ENCODE results near the gene DYNLT5.
"Not testable (repeated sequence)": the region's sequence is repeated elsewhere in the genome, so short reads cannot be mapped to it uniquely, and the experiment has no call there.

The DYNLT5 gene

DNA sequence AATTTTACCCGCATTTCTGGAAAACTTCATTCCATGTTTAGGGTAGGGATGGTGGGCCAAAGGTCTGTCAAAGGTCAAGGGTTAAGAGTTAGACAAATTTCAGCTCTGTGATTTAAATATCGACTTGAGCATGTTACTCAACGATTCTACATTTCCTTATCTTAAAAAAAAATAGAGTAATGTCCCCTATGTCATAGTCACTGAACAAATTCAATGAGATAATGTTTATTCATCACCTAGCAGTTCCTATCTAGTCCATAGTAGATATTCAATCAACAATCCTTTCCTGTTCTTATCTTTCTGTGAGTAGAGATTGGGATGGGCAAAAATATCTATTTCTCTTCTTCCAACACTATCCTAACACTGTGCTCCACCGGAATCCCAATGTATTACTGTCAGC is 1.1 kb upstream of the DYNLT5 start:
- no peak for DNase-seq

DNA sequence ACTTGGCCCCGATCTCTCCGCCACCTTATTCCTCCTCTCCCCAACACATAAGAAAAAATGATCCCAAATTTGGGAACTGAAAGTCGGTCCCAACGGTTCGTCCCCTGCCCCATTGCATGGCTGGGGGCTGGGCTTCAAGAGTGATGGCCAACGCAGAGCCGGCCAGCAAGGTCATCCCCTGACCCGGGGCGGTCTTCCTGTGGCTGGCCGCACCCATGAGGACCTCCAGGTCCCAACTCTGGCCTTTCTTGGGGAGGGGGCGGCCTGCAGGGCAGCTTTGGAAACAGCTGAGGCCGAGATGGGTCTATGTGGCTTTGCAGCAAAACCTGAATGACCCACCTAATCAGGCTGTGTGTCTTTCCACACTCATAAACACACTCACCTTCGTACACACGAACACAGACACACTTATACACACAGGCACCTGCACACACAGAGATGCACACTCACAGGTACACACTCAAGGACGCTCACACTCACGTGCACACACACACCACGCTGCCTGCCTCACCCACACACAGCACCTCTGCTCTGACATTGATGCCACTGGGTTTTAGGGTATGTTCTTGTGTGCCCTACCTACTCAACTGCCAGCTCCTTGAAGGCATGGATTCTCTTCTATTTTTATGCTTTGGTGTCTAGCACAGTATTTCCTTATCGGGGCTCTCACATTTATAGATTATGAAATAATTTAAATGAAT is 562 bp downstream of the DYNLT5 start:
- DNase-seq: no peak

DNA sequence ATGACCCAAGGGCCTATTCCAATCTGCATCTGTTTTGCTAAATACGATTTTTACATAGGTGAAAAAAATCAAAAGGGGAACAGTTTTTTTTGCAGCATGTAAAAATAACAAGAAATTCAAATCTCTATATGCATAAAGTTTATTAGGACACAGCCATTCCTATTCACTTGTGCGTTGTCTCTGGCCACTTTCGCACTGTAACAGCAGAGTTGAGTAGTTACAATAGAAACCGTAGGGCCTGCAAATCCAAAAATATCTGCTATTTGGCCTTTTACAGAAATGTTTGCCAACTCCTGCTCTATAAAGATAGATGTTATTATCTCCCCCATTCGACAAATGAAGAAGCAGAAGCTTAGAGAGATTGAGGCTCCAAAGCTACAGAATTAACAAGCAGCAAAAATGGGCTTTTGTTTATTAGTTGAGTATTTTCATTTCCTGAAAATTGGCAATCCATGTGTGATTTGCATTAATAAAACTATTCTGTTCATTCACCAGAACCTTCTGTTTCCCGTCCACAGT is 5.5 kb downstream of the DYNLT5 start:
- DNase-seq: no peak

DNA sequence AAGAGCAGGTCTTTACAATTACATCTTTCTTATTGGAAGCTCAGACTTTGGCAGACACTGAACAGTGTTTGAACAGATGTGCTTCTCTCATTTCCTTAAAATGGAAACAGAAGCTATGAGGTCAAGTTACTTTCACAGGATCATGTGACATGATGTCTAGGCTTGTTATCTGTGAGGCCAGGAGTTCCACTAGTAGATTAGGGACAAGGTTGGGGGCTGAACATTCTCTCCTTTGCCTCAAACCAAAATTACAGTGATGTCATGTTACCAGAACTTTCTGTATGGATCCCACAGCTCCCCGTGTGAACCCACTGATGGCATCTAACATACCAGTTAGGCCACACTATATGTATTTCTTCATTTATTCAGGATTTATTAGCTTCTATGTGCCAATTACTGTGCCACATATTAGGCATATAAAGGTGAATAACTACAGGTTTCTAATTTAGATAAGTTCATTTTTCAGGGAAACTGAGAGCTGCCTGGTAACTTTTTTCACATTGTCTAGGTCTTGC is 6.0 kb downstream of the DYNLT5 start:
- DNase-seq: no peak

DNA sequence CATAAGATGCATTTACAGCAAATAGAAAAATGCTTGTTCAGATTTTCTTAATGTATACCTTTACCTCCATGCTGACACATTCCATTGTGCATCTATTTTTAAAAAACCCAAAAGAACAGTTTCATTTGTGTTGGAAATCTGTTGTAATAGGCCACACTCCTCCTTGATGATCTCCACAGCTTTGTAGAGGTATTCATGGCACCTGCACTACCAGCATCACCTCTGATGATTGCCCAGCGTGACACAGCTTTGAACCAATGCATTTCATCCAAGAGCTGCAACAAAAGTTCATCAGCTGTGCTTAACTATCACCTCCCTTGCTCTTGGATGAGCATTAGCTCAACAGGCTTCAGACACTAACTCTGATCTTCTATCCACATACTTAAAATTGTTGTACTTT is 8.2 kb downstream of the DYNLT5 start:
- no peak for DNase-seq

DNA sequence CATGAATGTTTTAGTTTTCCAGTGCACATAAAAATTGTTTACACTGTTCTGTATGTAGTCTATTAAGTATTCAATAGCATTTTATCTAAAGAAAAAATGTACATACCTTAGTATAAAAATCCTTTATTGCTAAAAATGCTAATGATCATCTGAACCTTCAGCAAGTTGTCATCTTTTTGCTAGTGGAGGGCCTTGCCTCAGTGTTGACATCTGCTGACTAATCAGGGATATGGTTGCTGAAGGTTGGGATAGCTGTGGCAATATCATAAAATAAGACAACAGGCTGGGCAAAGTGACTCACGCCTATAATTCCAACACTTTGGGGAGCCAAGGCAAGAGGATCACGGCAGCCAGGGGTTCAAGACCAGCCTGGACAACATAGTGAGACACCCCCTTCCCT is 9.0 kb downstream of the DYNLT5 start:
- no peak for DNase-seq

DNA sequence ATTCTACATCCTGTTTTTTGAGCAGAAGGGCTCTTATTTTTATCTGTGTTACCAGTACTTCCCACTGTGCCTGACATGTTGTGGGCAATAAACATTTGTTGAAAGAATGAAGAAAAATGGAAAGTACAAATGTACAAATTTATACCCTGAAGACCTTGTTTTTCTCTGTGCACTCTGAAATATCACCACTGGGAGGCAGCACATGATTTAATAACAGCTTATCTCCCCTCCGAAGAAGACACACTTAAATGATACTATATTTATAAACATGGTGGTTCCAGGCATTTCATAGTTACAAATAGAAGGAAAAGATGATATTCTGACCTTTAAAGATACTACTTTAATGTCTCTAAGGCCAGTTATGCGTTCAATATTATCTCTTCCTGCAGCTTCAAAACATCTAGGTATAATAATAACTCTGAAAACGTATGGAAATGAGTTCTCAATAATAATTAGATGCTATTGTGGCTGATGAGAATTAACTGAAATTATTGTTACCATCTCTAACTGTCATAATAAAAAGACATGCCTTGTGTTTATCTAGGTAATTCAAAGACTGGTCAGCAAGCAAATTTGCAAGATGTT is 12.8 kb downstream of the DYNLT5 start:
- DNase-seq: no peak

DNA sequence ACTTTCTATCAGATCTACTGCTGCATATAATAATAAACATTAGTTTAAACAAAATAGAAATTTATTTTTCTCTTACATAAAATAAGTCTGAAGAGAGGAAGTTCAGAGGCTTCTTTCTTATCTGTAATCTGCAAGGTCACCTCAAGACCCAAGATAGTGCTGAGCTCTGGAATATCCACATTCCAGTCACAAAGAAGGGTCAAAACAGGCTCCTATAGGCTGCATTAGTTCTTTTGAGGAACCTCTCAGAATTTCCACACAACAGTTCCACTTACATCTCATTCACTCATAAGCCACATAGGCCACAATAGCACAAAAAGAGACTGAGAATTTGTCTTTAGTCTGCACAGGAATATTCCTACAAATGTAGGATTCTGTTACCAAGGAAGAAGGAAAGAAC is 15.4 kb downstream of the DYNLT5 start:
- DNase-seq: no peak

DNA sequence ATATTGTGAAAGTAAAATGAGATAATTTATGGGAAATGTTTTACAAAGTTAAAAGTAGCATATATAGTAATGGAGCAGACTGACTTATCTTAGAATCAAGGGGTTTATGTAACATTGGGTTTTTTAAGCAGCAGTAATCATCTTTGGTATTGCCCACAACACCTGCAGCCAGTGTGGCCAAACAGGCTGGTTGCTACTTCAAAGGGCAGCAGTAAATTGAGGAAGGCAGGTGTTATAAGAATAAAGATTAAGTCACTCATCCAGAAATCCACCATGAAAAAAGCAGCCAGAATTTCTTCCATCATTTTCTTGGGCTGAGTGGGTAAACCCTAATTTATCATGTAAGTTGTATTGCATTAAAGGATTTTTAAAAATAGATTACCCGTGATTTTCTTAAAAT is 16.7 kb downstream of the DYNLT5 start:
- DNase-seq: no peak

DNA sequence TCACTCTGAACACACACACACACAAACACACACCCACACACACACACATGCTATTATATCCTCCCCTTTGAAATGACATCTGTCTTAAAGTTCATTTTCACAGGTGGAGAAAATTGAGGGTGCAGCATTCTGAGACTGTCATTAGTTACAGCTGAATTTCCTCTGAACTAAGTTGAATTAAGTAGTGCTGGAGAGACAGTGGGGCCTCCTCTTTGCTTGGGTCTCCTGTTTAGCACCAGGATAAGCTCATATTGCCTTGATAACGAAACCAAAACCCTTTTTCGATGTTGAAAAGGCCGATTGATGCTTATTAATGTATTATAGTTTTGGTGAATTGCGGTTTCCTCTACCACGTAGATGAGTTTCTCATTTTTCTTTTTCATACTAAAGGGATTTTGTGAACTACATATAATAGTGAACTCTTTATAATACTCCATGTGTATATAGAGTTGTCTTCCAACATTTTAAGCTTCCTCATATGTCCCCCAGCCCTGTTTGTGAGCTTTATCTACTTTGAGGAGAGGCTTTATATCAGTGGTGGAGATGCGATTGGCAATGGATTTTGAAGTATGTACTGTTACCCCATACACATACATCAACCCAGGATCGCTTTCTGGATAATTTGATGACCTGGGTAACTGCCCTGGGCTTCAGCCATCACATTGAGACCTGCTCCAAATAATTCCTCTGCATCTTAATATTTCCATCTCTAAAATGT is 17.4 kb downstream of the DYNLT5 start:
- DNase-seq: no peak

DNA sequence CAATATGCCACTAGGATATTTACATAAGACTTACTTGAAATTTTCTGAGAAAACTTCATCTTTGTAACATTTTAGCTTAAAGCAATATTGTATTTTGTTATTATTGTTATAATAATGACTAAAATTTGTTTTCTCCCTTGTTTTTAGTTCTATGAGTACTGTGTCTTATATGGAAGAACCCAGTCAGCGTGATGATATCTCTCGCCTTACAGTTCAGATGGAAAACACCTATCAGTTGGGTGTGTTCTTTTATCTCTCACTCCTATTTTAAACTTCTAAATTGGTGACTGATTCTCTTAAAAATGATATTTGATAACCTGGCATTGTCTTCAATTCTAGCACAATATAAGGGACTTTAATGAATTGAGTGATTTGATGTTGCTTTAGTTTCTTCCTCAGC is 18.0 kb downstream of the DYNLT5 start:
- no peak for DNase-seq

DNA sequence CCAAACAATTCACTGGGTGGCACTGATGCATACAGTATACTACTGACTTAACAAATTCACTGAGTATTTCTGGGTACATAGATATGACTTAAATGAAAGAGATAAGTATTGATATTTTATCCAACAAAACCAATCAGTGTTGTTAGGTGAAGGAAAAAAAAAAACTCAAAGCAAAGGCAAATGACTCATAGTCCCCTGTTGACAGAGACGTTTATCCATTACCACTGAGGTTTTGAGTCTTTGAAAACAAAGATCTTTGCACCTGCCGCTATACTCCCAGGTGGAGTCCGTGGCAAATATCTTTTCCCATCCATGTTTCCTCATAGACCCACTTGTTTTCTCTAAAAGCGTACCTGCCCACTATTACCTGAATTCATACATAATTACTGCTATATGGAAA is 18.4 kb downstream of the DYNLT5 start:
- DNase-seq: no peak

DNA sequence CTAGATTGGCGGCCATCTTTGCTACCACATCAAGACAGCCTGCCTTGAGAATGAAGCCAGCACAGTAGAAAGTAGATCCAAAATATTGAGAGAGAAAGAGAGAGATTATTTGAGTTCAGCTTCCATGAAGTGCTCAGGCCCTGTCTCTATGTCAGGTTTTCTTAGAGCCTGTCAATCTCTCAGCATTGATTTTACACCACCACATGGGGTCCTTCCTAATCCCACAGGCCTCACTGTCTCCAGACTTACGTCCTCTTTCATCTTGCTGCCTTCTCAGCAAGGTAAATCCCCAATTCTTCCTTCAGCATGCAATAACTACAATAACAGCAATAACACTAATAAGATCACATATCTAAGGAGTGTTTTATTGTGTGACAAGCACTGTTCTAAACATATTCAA is 21.0 kb downstream of the DYNLT5 start:
- no peak for DNase-seq

DNA sequence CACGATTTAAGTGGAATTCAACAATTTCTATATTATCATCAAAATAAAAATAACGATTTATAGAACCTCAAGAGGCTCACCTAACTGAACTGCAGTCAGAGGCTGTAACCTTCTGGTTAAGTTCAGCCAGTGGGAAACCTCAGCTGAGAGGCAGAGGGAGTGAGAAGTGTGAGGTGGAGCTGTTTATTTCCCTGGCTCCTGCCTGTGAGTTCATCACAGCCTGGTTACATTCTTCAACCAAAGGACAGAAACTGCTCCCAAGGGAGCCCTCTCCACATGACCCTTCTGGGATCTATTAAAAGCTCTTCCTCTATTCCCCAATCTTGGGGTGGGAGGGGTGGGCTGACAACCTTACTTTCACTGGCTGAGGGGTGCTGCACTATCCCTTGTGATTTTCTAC is 22.2 kb downstream of the DYNLT5 start:
- DNase-seq: no peak

DNA sequence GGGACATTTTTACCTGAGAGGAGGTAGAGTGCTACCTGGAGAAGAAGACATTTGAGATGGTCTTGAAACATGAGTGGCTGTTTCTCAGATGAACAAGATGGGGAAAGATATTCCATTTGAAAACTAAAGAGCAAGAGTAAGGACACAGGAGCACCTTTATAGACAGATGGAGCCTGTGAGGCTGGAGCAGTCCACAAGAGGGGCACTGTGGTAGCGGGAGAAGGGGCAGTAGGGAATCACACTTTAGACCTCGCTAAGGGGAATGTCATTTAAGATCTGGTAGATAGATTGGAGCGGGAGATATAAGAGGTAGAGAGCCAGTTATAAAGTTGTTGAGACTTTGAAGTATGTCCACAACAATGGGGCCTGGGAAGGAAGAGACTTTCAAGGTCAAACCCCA is 23.4 kb downstream of the DYNLT5 start:
- DNase-seq: no peak

DNA sequence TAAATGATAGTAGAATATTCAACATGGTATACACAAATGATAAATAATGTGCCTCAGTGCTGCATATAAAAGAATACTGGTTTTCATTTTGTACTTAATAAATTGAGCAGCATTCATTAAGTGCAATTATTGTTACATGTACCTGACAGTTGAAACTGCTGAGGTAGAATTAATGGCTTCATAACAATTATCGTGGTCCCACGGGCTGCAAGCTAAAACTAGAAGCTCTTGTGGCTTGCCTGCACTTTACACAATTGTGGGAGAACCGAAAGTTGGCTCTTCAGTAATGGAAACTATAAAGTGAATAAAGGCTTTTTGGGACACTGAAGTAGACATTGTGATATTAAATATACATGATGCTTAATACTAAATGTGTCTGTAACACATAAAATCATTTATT is 25.6 kb downstream of the DYNLT5 start:
- DNase-seq: no peak

DNA sequence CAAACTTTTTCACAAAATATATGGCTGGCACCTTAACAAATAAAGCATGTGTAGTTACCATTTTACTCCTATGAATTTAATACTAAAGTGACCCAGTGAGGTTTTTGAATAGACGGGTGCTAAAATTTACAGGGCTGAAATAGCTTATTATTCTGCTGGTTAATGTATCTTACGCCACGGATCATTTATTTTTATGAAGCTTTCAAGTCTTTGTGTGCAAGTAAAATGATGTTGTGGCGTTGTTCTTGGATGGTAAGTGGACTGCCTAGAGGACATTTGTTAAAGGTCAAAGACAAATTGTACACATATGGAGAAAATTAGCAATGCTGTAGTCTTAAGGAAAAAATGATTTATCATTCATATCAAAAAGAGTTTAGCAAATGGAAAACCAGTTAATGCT is 26.0 kb downstream of the DYNLT5 start:
- DNase-seq: no peak

DNA sequence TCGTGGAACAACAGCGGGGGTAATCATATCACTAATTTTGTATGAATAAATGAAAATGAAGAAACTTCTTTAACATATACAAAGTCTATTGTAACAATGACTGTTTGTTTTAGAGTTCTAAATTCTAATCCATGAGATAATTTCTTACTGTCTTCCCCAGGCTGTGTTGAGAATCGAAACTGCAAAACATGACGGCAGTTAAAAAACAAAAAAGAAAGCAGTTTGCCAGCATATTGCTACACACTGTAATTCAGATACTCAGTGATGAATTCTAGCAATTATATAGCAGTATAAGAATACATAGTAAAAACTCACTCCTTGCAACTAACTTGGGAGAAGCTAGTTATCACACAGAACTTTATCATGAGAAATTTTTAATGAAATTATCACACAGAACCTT is 26.7 kb downstream of the DYNLT5 start:
- DNase-seq: no peak

DNA sequence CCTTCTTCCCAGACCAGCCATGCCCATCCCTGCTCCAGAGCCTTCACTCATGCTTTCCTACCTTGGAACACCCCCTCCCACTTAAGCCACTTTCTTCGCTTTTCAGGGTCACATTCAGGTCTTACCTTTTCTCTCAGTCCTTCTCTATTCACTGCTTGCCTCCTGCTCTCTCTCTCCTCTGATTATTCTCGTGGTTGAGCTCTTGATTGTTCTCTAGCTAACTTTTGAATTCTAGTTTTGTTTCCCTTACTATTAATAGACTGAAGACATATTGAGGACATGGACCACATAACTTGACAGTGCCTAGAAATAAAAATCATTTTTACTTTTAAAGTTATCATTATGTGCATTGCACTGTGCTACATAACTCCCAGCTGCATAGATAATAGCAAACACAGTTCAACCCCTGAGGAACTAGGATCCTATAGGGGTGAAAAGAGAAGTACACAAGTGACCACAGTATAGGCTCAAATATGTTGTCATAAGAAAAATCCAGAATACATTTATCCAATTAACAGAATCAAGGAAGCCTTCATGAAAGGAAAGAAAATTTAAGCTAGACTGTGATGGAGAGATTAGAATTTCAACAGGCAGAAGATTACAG is 27.3 kb downstream of the DYNLT5 start:
- DNase-seq: no peak

DNA sequence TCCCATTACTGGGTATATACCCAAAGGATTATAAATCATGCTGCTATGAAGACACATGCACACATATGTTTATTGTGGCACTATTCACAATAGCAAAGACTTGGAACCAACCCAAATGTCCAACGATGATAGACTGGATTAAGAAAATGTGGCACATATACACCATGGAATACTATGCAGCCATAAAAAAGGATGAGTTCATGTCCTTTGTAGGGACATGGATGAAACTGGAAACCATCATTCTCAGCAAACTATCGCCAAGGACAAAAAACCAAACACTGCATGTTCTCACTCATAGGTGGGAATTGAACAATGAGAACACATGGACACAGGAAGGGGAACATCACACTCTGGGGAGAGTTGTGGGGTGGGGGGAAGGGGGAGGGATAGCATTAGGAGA is 33.5 kb downstream of the DYNLT5 start:
- not testable (repeated sequence) for DNase-seq

DNA sequence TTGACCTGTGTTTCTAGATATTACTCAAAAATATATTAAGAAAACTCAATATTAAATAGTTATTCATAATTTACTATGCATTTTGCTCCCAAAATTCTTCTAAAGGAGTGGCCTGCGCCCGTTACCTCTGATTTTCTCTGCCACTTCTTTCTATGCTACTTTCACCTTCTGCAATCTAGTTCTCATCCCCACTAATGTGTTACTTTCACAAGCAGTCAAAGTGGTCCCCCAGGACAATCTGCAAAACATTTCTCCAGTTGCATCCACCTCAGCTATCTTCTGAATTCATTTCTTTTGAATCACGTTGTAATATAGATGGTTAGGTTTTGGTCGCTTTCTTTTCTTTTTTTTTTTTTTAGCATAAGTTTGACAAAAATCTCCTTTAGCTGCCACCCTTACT is 35.4 kb downstream of the DYNLT5 start:
- no peak for DNase-seq

DNA sequence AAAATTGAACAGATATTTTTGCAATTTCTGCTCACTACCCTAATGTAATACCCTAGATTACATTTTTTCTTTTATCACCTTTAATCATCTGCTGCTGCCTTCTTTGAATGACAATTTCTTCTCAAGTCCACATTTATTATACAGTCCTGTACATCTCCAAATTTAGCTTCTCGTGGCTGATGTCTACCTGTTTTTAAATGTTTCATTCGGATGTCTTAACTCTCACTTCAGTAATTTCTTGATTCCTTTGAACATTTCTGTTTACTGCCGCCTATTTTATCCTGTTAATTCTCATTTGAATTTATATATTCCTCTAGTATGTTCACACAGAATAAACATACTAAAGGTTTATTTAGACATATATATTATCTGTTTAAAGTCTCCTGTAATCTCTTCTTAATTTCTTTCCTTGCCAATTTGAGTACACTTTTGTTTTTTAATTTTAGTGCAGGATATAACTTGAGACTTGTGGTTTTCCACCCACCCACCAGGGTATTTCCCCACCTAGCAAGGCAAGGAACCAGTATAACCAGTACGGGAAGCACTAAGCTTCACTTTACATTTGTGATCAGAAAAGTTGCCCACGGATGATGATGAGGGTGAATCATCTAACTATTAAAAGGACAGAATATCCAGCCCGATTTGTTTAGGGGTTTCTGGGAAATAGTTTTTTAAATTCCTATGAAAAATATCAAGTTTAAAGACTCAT is 36.1 kb downstream of the DYNLT5 start:
- DNase-seq: no peak

All from GOT3 (cell line).